Prostate gland (tissue), 2 donors: ENCODE measurements around the gene OSBP2.
A peak's percentile ranks its signal among the peaks of the same experiment; 100 is the strongest.

Experiments used
- POLR2A ChIP-seq: fragments of 450-650 bp; IDR thresholded peaks from one replicate; pipeline ENCODE4 v1.6.1; 2016; ENCODE audit warnings: antibody characterized with exemption, mild to moderate bottlenecking
- POLR2AphosphoS5 ChIP-seq: sonication (generic); formaldehyde crosslinking; IDR thresholded peaks from one replicate; pipeline ENCODE4 v1.6.1; 2017; ENCODE audit warnings: antibody characterized with exemption
- TF ChIP-seq, protein P1 (sequence below), 4 experiments: fragments of 200-600 bp in 2 of 4; fragments of 450-650 bp in 2 of 4; sonication (generic) in 2 of 4; IDR thresholded peaks; 1 replicate in 3 of 4; 2 replicates in 1 of 4; pipeline ENCODE4 v1.5.1; 2016 to 2019; ENCODE audit warnings: antibody characterized with exemption in 4 of 4, mild to moderate bottlenecking in 2 of 4, moderate library complexity in 2 of 4

DNA sequence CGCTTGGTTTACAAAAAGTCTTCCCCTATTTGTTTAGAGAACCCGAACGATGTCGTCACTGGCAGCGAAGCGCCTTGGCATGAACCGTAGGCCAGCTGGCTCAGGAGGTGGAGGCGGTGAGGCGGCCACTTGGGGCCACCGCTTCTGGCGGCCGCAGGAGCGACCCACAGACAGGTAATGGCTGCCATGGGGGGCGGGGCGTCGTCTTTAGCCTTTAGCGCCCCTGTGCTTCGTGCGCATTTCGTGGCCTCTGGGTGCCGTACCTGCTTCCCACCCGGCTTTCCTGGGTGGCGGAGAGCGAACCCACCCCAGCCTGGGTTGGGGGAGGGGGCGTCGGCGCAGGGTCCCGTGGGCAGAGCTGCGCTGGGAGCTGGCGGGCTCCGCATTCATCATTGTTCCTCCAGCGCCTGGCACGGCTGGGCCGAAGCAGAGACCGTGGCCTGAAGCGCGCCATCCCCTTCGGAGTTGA is 469 bp upstream of the OSBP2 start:
- TF ChIP-seq POLR2A: peak; percentile 12
- TF ChIP-seq, protein P1, sequence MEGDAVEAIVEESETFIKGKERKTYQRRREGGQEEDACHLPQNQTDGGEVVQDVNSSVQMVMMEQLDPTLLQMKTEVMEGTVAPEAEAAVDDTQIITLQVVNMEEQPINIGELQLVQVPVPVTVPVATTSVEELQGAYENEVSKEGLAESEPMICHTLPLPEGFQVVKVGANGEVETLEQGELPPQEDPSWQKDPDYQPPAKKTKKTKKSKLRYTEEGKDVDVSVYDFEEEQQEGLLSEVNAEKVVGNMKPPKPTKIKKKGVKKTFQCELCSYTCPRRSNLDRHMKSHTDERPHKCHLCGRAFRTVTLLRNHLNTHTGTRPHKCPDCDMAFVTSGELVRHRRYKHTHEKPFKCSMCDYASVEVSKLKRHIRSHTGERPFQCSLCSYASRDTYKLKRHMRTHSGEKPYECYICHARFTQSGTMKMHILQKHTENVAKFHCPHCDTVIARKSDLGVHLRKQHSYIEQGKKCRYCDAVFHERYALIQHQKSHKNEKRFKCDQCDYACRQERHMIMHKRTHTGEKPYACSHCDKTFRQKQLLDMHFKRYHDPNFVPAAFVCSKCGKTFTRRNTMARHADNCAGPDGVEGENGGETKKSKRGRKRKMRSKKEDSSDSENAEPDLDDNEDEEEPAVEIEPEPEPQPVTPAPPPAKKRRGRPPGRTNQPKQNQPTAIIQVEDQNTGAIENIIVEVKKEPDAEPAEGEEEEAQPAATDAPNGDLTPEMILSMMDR (IDR thresholded peaks at IDR 0.05): peak in 1 of 4 experiments; percentile 20
- TF ChIP-seq POLR2AphosphoS5: peak; percentile 50
